HG02759 (cell line): ENCODE measurements around the gene OR6B1.

Source experiments
- ATAC-seq: cut with Tn5 transposase; IDR thresholded peaks from one replicate; pipeline ENCODE4 v1.9.1; 2021; ENCODE audit warnings: mild to moderate bottlenecking, moderate library complexity; ENCODE audit not compliant: unreplicated experiment

The OR6B1 gene

GRCh38 chr7:144000020-144000419 is at the start of gene OR6B1:
OR6B1 (plus strand) TSS chr7:144000320; CDS start chr7:144003997, 3,677 bp downstream.
- ATAC-seq: no peak

GRCh38 chr7:143953421-143953820 is 46.7 kb upstream of the OR6B1 start:
- no peak for ATAC-seq

GRCh38 chr7:143954135-143954534 is 46.0 kb upstream of the OR6B1 start:
- ATAC-seq: no peak

GRCh38 chr7:143954544-143954943 is 45.6 kb upstream of the OR6B1 start, which contains the start of gene OR2F1:
OR2F1 (plus strand) TSS chr7:143954844; CDS start chr7:143959971, 5,127 bp downstream.
- no peak for ATAC-seq

- ATAC-seq: no peak
Observed at GRCh38 chr7:143958781-143959180, 41.3 kb upstream of the OR6B1 start.

- ATAC-seq: no peak
Observed at GRCh38 chr7:143960813-143961610, 39.1 kb upstream of the OR6B1 start.

GRCh38 chr7:143965280-143965679 is 34.8 kb upstream of the OR6B1 start:
- ATAC-seq: no peak

GRCh38 chr7:143967398-143967797 is 32.7 kb upstream of the OR6B1 start:
- no peak for ATAC-seq

- no peak for ATAC-seq
Observed at GRCh38 chr7:143973870-143974416, 26.2 kb upstream of the OR6B1 start.

- ATAC-seq: no peak
Observed at GRCh38 chr7:143974459-143974858, 25.7 kb upstream of the OR6B1 start.

- no peak for ATAC-seq
Observed at GRCh38 chr7:143975617-143976016, 24.5 kb upstream of the OR6B1 start.

- ATAC-seq: no peak
Observed at GRCh38 chr7:143978585-143978984, 21.5 kb upstream of the OR6B1 start.

- no peak for ATAC-seq
Observed at GRCh38 chr7:143979359-143979758, 20.8 kb upstream of the OR6B1 start.

GRCh38 chr7:143979998-143980397 is 20.1 kb upstream of the OR6B1 start:
- ATAC-seq: no peak

- ATAC-seq: no peak
Observed at GRCh38 chr7:143980746-143981510, 19.2 kb upstream of the OR6B1 start.

GRCh38 chr7:143983960-143984359 is 16.2 kb upstream of the OR6B1 start:
- ATAC-seq: no peak

GRCh38 chr7:143987513-143987912 is 12.6 kb upstream of the OR6B1 start:
- ATAC-seq: peak; percentile 49

GRCh38 chr7:143988976-143989745 is 11.0 kb upstream of the OR6B1 start:
- ATAC-seq: no peak

- no peak for ATAC-seq
Observed at GRCh38 chr7:143992670-143993069, 7.5 kb upstream of the OR6B1 start.

- ATAC-seq: no peak
Observed at GRCh38 chr7:143993924-143994323, 6.2 kb upstream of the OR6B1 start.

- no peak for ATAC-seq
Observed at GRCh38 chr7:144001543-144001942, 1.4 kb downstream of the OR6B1 start.
